ENCODE data around the gene FREM2. TPM values are rescaled to one million over a fixed set of nuclear protein-coding genes. Genes with fewer than 3 reads are reported as not detected.

Gene FREM2
- total and polyA plus RNA-seq, 9 of the 15 experiments (the other 6 are each of a cell fraction or from before 2014, with no cell fraction given), result under 0.01 to 0.02 TPM; not detected in 7

- no peak overlapping the region for H3K4me2 ChIP-seq (ENCODE audit: insufficient read depth, low read length)
- no peak overlapping the region for H3K27ac ChIP-seq (ENCODE audit: extremely low read depth, low read depth, low read length)
- DNase-seq (ENCODE audit: extremely low read depth in 1 of 4, low spot score in 3 of 4), result no peak
- no peak overlapping the region for H2AFZ ChIP-seq (ENCODE audit: low read depth, low read length)
- no peak overlapping the region for H3K4me3 ChIP-seq
- FAIRE-seq, result no peak
- intact Hi-C loops (cut with micrococcal nuclease) (loop anchor here (10.0 kb wide), 1 partner anchor 209 kb away; no protein-coding TSS in a partner anchor), in situ Hi-C loops (cut with MboI) (no loop called here)
- CTCF ChIA-PET (ENCODE audit: low intra/inter-chr PET ratio), result no interaction called here
- TF ChIP-seq U2AF2 (optimal IDR thresholded peaks at IDR 0.05; ENCODE audit: low read depth, low read length) (no peak), CAMTA2 (CRISPR knock-in tag; conservative IDR thresholded peaks at IDR 0.05) (no peak), CBFA2T2 (conservative IDR thresholded peaks at IDR 0.05) (no peak), ZNF165 (CRISPR knock-in tag; IDR thresholded peaks at IDR 0.05; ENCODE audit: borderline replicate concordance) (no peak), ZNF311 (CRISPR knock-in tag; IDR thresholded peaks at IDR 0.05) (no peak), ZNF785 (CRISPR knock-in tag; IDR thresholded peaks at IDR 0.05) (no peak)
- H3K4me1 ChIP-seq (replicated peaks in 1 of 2; ENCODE audit: control insufficient read depth in 2 of 2, insufficient read depth in 2 of 2, low read length in 2 of 2), result no peaks in the 10 kb centered on the region
- H3K9ac ChIP-seq (ENCODE audit: insufficient read depth in 1 of 2, low read depth in 2 of 2, low read length in 2 of 2), result no peak overlapping the region
- no peaks in the 10 kb centered on the region for H4K20me1 ChIP-seq (replicated peaks; ENCODE audit: control insufficient read depth, insufficient read depth, low read length)
- no peaks in the 10 kb centered on the region for H3K9me1 ChIP-seq (ENCODE audit: control insufficient read depth, insufficient read depth, low read length)
- H3K79me2 ChIP-seq (ENCODE audit: control insufficient read depth, insufficient read depth, low read length), result no peaks in the 10 kb centered on the region
- ATAC-seq, result no peak
- no TSS peak for BruUV-seq (replicated peaks)
- POLR2A ChIA-PET, result no interaction called here
- no peaks in the 10 kb centered on the region for H3K27me3 ChIP-seq (ENCODE audit: control insufficient read depth in 2 of 2, insufficient read depth in 2 of 2, low read length in 2 of 2)
- 0% methylated on average over 5 of the region's 5 CpGs for WGBS (ENCODE audit: insufficient coverage, low coverage, missing lambda C conversion rate)
- no peaks in the 10 kb centered on the region for H3K9me3 ChIP-seq (replicated peaks; ENCODE audit: control insufficient read depth, insufficient read depth, low read depth, low read length)
- no peaks in the 10 kb centered on the region for H3K36me3 ChIP-seq (ENCODE audit: control insufficient read depth, insufficient read depth, low read length)
Observed at GRCh38 chr13:38705365-38705764, 18.5 kb downstream of the FREM2 start.

GRCh38 chr13:38707460-38707859, 20.6 kb downstream of the FREM2 start:
- in situ Hi-C loops (cut with MboI) (no loop called here), intact Hi-C loops (cut with micrococcal nuclease) (loop anchor here (10.0 kb wide), 1 partner anchor 207 kb away; no protein-coding TSS in a partner anchor)
- WGBS (ENCODE audit: insufficient coverage, low coverage, missing lambda C conversion rate), result 0% methylated on average over 3 of the region's 3 CpGs
- no peak for DNase-seq (ENCODE audit: extremely low read depth in 1 of 4, low spot score in 3 of 4)
- Histone ChIP-seq H4K20me1 (replicated peaks; ENCODE audit: control insufficient read depth, insufficient read depth, low read length) (no peaks in the 10 kb centered on the region), H3K36me3 (ENCODE audit: control insufficient read depth, insufficient read depth, low read length) (no peaks in the 10 kb centered on the region), H3K27me3 (ENCODE audit: control insufficient read depth in 2 of 2, insufficient read depth in 2 of 2, low read length in 2 of 2) (no peaks in the 10 kb centered on the region), H3K4me1 (replicated peaks in 1 of 2; ENCODE audit: control insufficient read depth in 2 of 2, insufficient read depth in 2 of 2, low read length in 2 of 2) (no peaks in the 10 kb centered on the region), H3K27ac (ENCODE audit: extremely low read depth, low read depth, low read length) (no peak overlapping the region), H2AFZ (ENCODE audit: low read depth, low read length) (no peak overlapping the region), H3K9me1 (ENCODE audit: control insufficient read depth, insufficient read depth, low read length) (no peaks in the 10 kb centered on the region), H3K4me3 (no peak overlapping the region), H3K4me2 (ENCODE audit: insufficient read depth, low read length) (no peak overlapping the region), H3K79me2 (ENCODE audit: control insufficient read depth, insufficient read depth, low read length) (no peaks in the 10 kb centered on the region), H3K9ac (ENCODE audit: insufficient read depth in 1 of 2, low read depth in 2 of 2, low read length in 2 of 2) (no peak overlapping the region), H3K9me3 (replicated peaks; ENCODE audit: control insufficient read depth, insufficient read depth, low read depth, low read length) (no peaks in the 10 kb centered on the region)
- POLR2A ChIA-PET, result no interaction called here
- no peak for FAIRE-seq
- CTCF ChIA-PET (ENCODE audit: low intra/inter-chr PET ratio), result no interaction called here
- no peak for ATAC-seq
- TF ChIP-seq STAT5B (CRISPR knock-in tag; IDR thresholded peaks at IDR 0.05) (no peak), NCOA4 (IDR thresholded peaks at IDR 0.05; ENCODE audit: partially characterized antibody) (no peak), GATAD2A (IDR thresholded peaks at IDR 0.05) (no peak)
- BruUV-seq (replicated peaks), result no TSS peak
